Effector memory CD8-positive, alpha-beta T cell (primary cell): Measurements from ENCODE around the gene ROCK2.
A peak's percentile ranks its signal among the peaks of the same experiment; 100 is the strongest.

Experiments used
- ATAC-seq: fragments of 150-1000 bp; cut with Tn5 transposase; replicated peaks from 2 replicates; pipeline ENCODE4 v1.10.0; 2021; ENCODE audit warnings: mild to moderate bottlenecking, moderate library complexity
- DNase-seq, 3 experiments: peaks; one replicate each; pipeline ENCODE4 v3.0.0; 2021
- H3K27ac Mint-ChIP-seq, 2 donors: one replicate each; pipeline ENCODE4 v1.8.0; 2022; ENCODE audit warnings: mild to moderate bottlenecking in 2 of 2, mixed read lengths in 2 of 2, moderate library complexity in 2 of 2
- H3K27me3 Mint-ChIP-seq, 2 donors: one replicate each; pipeline ENCODE4 v1.8.0; 2022; ENCODE audit warnings: mixed read lengths in 2 of 2
- H3K36me3 Mint-ChIP-seq: one replicate; pipeline ENCODE4 v1.8.0; 2022; ENCODE audit warnings: mild to moderate bottlenecking, moderate library complexity, mixed read lengths; ENCODE audit not compliant: insufficient read depth
- H3K4me1 Mint-ChIP-seq, 2 donors: one replicate each; pipeline ENCODE4 v1.8.0; 2022; ENCODE audit warnings: low read depth in 2 of 2, mixed read lengths in 2 of 2
- H3K4me3 Mint-ChIP-seq, 2 donors: one replicate each; pipeline ENCODE4 v1.8.0; 2022; ENCODE audit warnings: mild to moderate bottlenecking in 2 of 2, mixed read lengths in 2 of 2, moderate library complexity in 2 of 2
- H3K9me3 Mint-ChIP-seq, 2 donors: one replicate each; pipeline ENCODE4 v1.8.0; 2022; ENCODE audit warnings: mixed read lengths in 2 of 2

Gene ROCK2

GRCh38 chr2:11304476-11304875 is 40.0 kb downstream of the ROCK2 start:
- Mint-ChIP-seq H3K9me3 (no peaks in the 10 kb centered on the region), H3K36me3 (no peaks in the 10 kb centered on the region), H3K27ac (no peak overlapping the region), H3K27me3 (no peaks in the 10 kb centered on the region), H3K4me1 (peaks cover 3 to 19% of the 10 kb centered on the region in 2 donors), H3K4me3 (no peak overlapping the region)
- DNase-seq (no peak), ATAC-seq (no peak)

DNA sequence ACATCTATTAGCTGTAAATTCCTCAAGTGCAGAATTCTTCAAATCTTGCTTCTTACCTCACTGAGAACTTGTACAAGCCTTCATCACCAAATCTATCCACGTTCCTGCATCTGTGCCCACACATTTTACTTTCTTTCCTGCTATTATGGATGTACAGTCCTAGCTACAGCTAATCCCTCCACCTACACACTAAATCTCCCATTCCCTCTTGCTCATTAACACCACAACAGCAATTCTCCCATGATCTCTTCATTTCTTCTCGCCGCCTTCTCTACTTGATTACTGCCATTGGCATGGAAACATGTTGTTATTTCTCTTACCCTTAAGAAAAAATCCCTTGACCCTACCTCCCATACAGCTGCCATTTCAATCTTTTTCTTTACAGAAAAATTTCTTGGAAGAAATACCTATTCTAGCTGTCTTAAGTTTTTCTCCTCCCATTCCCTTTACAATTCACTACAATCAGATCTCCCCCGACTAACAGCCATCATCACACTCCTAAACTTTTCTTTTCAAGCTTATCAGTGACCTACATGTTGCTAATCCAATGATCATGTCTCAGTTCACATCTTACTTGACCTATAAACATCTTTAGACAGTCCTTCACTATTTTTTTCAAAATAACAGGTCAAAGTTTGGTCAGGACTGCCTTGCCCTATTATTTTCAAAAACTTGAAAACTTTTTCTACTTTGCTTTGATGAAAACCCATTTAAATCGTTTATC is 41.0 kb downstream of the ROCK2 start:
- no peak overlapping the region for H3K4me3 Mint-ChIP-seq
- no peak overlapping the region for H3K27ac Mint-ChIP-seq
- DNase-seq: no peak
- peaks cover 5 to 19% of the 10 kb centered on the region in 2 donors for H3K4me1 Mint-ChIP-seq
- no peaks in the 10 kb centered on the region for H3K9me3 Mint-ChIP-seq
- no peaks in the 10 kb centered on the region for H3K27me3 Mint-ChIP-seq
- H3K36me3 Mint-ChIP-seq: no peaks in the 10 kb centered on the region
- no peak for ATAC-seq

DNA sequence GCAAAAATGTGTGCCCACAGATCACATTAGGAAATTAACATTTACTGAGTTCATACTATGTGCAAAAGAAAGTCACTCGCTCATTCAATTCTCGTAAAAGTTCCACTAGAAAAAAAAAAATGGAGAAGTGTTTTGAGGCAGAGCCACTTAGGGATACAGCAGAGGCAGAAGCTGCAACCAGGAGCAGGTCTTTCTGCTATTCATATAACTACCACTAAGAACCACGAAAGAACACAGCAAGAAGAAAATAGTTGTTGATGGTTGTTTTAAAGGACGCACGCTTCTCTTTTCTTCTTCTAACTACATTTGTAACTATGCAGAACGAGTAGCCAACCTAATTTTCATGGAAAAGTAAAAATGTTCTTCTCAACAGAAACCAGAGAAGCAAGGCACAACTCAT is 45.0 kb downstream of the ROCK2 start:
- no peak for ATAC-seq
- peaks cover 8 to 15% of the 10 kb centered on the region in 2 donors for H3K4me1 Mint-ChIP-seq
- H3K27me3 Mint-ChIP-seq: no peaks in the 10 kb centered on the region
- H3K36me3 Mint-ChIP-seq: peaks cover 5% of the 10 kb centered on the region
- no peak for DNase-seq
- no peaks in the 10 kb centered on the region for H3K9me3 Mint-ChIP-seq
- no peak overlapping the region for H3K4me3 Mint-ChIP-seq
- H3K27ac Mint-ChIP-seq: no peak overlapping the region

GRCh38 chr2:11298592-11298991 is 45.8 kb downstream of the ROCK2 start:
- H3K27me3 Mint-ChIP-seq: no peaks in the 10 kb centered on the region

GRCh38 chr2:11296401-11296800 is 48.0 kb downstream of the ROCK2 start:
- Mint-ChIP-seq H3K9me3 (no peaks in the 10 kb centered on the region), H3K27ac (no peak overlapping the region), H3K27me3 (no peaks in the 10 kb centered on the region), H3K4me3 (no peak overlapping the region), H3K4me1 (peaks cover 16 to 33% of the 10 kb centered on the region in 2 donors), H3K36me3 (peaks cover 5% of the 10 kb centered on the region)
- DNase-seq (no peak), ATAC-seq (no peak)

More at GRCh38 chr2:11298592-11298991, 45.8 kb downstream of the ROCK2 start:
- Mint-ChIP-seq H3K27ac (no peak overlapping the region), H3K9me3 (no peaks in the 10 kb centered on the region), H3K4me1 (peaks cover 8 to 20% of the 10 kb centered on the region in 2 donors), H3K36me3 (peaks cover 5% of the 10 kb centered on the region), H3K4me3 (no peak overlapping the region)
- ATAC-seq (no peak), DNase-seq (no peak)

DNA sequence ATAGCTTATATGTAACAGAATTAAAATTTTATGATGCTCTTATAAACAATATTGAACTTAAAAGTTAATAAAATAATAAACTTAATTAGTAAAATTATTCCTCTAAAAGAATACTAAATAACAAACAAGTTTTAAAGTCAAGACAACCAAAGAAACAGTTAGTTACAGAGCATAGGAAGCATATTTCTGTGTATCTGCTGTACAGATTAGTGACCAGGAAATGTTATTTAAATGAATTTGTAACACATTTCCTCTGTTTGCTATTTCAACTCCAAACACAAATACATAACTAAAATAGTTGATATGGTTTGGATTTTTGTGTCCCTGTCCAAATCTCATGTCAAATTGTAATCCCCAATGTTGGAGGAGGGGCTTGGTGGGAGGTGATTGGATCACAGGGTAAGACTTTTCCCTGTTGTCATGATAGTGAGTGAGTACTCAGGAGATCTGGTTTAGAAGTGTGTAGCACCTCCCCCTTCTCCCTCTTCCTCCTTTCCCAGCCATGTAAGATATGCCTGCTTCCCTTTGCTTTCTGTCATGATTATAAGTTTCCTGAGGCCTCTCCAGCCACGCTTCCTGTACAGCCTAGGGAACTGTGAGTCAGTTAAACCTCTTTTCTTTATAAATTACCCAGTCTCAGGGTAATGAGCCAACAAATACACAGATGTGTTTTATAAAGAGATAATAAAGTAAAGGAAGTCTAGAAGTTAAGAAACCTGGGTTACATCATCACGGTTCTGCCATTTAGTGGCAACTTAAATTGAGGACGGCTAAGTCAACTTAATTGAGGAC is 51.8 kb downstream of the ROCK2 start:
- ATAC-seq (no peak), DNase-seq (no peak)
- Mint-ChIP-seq H3K4me3 (no peak overlapping the region), H3K9me3 (no peaks in the 10 kb centered on the region), H3K36me3 (peaks cover 5% of the 10 kb centered on the region), H3K27me3 (no peaks in the 10 kb centered on the region), H3K27ac (peak overlapping the region in 1 of 2 donors; percentile 15), H3K4me1 (peaks cover 26 to 58% of the 10 kb centered on the region in 2 donors)

GRCh38 chr2:11290713-11291112 is 53.7 kb downstream of the ROCK2 start:
- Mint-ChIP-seq H3K4me1 (peaks cover 24 to 50% of the 10 kb centered on the region in 2 donors), H3K36me3 (peaks cover 3% of the 10 kb centered on the region), H3K27me3 (no peaks in the 10 kb centered on the region), H3K27ac (peak overlapping the region in 1 of 2 donors; percentile 81), H3K4me3 (no peak overlapping the region), H3K9me3 (no peaks in the 10 kb centered on the region)
- no peak for DNase-seq
- no peak for ATAC-seq

DNA sequence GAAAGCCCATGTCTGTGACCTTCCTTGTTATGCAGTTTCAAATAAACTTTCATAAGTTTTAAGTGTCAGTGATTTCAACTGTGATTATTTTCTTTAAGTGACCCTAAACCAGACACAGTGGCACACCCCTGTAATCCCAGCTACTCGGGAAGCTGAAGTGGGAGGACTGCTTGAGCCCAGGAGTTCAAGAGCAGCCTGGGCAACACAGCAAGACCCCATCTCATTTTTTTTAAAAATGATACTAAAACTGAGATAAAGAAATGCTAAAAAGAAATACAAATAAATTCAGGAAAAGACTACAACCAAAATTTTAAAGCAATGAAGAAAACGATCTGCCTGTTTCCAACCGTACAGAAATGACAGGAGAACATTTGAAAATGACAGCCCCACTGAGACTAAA is 54.2 kb downstream of the ROCK2 start:
- DNase-seq: no peak
- no peaks in the 10 kb centered on the region for H3K9me3 Mint-ChIP-seq
- ATAC-seq: no peak
- H3K27ac Mint-ChIP-seq: peak overlapping the region; percentile 55 to 81
- H3K27me3 Mint-ChIP-seq: no peaks in the 10 kb centered on the region
- H3K4me1 Mint-ChIP-seq: peaks cover 20 to 45% of the 10 kb centered on the region in 2 donors
- H3K36me3 Mint-ChIP-seq: peaks cover 3% of the 10 kb centered on the region
- no peak overlapping the region for H3K4me3 Mint-ChIP-seq

- ATAC-seq: no peak
- H3K4me3 Mint-ChIP-seq: no peak overlapping the region
- H3K4me1 Mint-ChIP-seq: peaks cover 20 to 38% of the 10 kb centered on the region in 2 donors
- H3K9me3 Mint-ChIP-seq: peaks cover 0 to 2% of the 10 kb centered on the region in 2 donors
- DNase-seq: no peak
- H3K27me3 Mint-ChIP-seq: no peaks in the 10 kb centered on the region
- peak overlapping the region in 1 of 2 donors; percentile 13 for H3K27ac Mint-ChIP-seq
- peaks cover 3% of the 10 kb centered on the region for H3K36me3 Mint-ChIP-seq
Measured at GRCh38 chr2:11288431-11288830, 56.0 kb downstream of the ROCK2 start.

GRCh38 chr2:11286749-11287148 is 57.7 kb downstream of the ROCK2 start:
- Mint-ChIP-seq H3K4me3 (no peak overlapping the region), H3K9me3 (peaks cover 0 to 2% of the 10 kb centered on the region in 2 donors), H3K4me1 (peaks cover 14 to 30% of the 10 kb centered on the region in 2 donors), H3K36me3 (peaks cover 10% of the 10 kb centered on the region), H3K27me3 (no peaks in the 10 kb centered on the region), H3K27ac (no peak overlapping the region)
- DNase-seq (no peak), ATAC-seq (no peak)

- no peak for DNase-seq
- Mint-ChIP-seq H3K27ac (no peak overlapping the region), H3K36me3 (peaks cover 13% of the 10 kb centered on the region), H3K27me3 (no peaks in the 10 kb centered on the region), H3K4me1 (peaks cover 15 to 29% of the 10 kb centered on the region in 2 donors), H3K4me3 (no peak overlapping the region), H3K9me3 (peaks cover 0 to 2% of the 10 kb centered on the region in 2 donors)
- no peak for ATAC-seq
Measured at GRCh38 chr2:11286323-11286722, 58.1 kb downstream of the ROCK2 start.

DNA sequence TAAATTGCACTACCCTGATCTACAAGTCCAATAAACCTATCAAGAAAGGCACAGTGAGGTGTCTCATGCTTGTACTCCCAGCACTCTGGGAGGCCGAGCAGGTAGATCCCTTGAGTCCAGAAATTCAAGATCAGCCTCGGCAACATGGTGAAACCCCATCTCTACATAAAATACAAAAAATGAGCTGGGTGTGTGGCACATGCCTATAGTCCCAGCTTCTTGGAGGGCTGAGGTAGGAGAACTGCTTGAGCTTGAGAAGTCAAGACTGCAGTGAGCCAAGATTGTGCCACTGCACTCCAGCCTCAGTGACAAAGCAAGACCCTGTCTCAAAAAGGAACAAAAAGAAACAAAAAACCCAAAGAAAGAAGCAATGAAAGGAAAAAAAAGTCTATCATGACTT is 58.9 kb downstream of the ROCK2 start:
- DNase-seq: no peak
- H3K9me3 Mint-ChIP-seq: peaks cover 0 to 2% of the 10 kb centered on the region in 2 donors
- H3K27me3 Mint-ChIP-seq: no peaks in the 10 kb centered on the region
- no peak overlapping the region for H3K4me3 Mint-ChIP-seq
- H3K36me3 Mint-ChIP-seq: peaks cover 16% of the 10 kb centered on the region
- no peak for ATAC-seq
- no peak overlapping the region for H3K27ac Mint-ChIP-seq
- peaks cover 18 to 27% of the 10 kb centered on the region in 2 donors for H3K4me1 Mint-ChIP-seq

DNA sequence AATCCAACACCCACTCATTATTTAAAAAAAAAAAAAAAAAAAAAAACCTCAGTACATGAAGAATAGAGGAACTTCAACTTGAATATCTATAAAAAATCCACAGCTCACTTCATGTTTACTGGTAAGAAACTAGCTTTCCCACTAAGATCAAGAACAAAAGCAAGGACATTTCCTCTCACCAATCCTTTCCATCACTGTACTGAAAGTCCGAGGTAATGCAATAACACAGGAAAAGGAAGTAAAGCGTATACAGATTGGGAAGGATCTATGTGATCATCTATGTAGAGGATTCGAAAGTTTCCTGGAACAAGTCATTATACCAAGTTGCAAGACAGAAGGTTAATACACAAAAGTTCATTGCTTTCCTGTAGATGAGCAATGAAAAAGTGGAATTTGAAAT is 63.2 kb downstream of the ROCK2 start:
- ATAC-seq (no peak), DNase-seq (no peak)

GRCh38 chr2:11280713-11281112 is 63.7 kb downstream of the ROCK2 start:
- Mint-ChIP-seq H3K27ac (no peak overlapping the region), H3K4me1 (peaks cover 15 to 17% of the 10 kb centered on the region in 2 donors), H3K9me3 (peaks cover 0 to 2% of the 10 kb centered on the region in 2 donors), H3K27me3 (no peaks in the 10 kb centered on the region), H3K4me3 (no peak overlapping the region), H3K36me3 (peaks cover 16% of the 10 kb centered on the region)
- no peak for DNase-seq
- no peak for ATAC-seq

More for the DNA sequence above, 63.2 kb downstream of the ROCK2 start:
- no peak overlapping the region for H3K4me3 Mint-ChIP-seq
- peaks cover 13 to 17% of the 10 kb centered on the region in 2 donors for H3K4me1 Mint-ChIP-seq
- H3K27me3 Mint-ChIP-seq: no peaks in the 10 kb centered on the region
- H3K36me3 Mint-ChIP-seq: peaks cover 16% of the 10 kb centered on the region
- no peak overlapping the region for H3K27ac Mint-ChIP-seq
- peaks cover 0 to 2% of the 10 kb centered on the region in 2 donors for H3K9me3 Mint-ChIP-seq
